ENCODE measurements around the gene IFT43.

The IFT43 gene

DNA sequence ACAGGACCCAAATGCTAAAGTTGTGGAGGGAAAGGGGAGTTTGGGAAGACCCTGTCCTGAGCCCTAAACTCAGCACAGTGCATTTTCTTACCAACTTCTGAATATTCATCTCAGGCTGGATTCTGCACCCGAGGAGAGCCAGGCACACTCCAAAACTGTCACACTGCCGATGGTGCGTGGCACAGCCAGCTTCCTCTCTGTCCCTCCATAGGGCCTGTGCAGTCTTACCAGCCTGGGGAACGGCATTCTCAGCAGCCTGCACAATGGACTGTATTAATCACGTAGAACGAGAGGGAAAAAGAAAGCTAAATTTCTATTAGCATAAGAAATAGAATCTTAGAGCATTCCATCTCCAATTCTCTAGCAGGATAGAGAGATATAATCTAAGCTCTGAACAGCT is 94.9 kb downstream of the IFT43 start:
- no peak for DNase-seq (ENCODE audit: low read depth)

DNA sequence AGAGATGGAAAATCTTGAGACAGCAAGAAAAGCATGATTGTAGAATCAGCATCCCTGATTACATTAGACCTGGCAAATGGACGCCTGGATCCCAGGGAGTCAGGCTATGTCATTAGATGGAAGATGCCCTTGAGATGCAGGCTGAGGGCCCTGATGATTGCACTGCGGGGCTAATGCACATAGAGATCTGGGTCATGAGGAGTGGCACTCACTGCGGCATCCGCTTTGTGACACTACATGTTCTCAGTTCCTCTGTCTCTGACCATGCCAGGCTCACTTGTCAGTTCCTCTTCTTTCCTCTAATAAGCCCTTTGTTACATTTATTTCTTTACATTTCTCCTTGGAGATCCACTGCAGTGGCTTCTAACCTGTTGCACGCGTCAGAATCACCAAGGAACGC is 96.1 kb downstream of the IFT43 start:
- DNase-seq (ENCODE audit: low read depth): no peak

DNA sequence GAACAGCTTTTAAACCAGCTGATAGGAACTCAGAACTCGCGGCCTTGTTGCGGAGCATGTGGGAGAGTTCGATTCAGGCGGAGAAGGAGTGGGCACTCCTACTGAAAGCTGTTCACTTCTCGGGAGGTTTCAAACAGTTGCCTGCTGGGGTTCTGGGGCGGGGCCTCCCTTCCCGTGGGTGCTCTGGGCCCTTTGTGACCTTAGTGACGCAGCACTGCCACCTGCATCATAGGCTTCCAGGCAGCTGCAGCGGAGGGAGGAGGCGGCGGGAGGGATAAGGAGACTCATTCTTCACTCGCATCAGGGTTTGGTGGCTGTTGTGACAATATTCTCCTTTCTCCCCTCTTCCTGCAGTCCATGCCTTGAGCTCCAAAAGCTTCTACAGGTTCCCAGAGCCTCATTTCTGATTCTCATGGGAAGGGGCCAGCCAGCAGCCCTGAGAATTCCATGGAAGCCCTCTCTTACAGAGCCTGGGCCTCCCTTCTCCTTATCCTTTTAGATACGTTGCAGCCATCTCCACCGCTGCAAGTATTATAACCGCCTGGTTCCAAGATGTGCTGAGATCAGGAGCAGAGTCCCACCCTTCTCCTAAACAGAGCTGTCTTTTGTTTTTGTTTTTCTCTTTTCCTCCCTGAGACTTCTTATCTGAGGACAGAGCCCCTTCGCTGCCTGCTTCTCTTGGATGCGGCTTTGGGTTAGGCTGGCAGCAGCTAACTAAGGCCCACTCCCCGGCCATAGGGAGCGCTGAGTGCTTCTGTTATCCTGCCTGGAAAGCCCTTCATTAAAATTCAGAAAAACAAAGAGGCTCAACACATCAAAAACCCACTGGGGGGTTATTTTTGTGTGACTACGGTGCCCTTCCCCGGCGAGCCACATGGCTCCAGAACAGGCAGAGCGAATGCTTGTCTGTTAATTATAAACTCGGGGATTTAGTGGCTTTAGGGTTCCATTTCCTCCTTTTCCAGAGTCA is 98.5 kb downstream of the IFT43 start:
- DNase-seq (ENCODE audit: low read depth): no peak

DNA sequence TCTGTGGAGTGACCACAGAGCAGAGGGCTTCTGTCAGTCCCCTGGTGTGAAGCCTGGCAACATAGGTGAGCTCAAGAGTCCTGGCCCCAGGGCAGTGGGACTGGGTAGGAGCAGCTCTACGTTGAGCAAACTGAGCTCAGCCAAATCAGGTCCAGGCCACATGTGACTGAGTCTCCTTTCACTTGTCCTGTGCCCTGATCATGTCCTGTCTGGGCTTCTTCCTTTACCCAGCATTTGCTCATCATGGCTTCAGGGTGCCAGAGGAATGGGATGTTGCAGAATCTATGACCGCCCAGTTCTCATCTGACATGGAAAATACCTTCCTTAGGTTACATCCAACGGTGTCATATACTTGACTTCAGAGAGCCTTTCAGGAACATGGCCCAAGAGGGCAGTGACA is 99.8 kb downstream of the IFT43 start:
- no peak for DNase-seq (ENCODE audit: low read depth)

DNA sequence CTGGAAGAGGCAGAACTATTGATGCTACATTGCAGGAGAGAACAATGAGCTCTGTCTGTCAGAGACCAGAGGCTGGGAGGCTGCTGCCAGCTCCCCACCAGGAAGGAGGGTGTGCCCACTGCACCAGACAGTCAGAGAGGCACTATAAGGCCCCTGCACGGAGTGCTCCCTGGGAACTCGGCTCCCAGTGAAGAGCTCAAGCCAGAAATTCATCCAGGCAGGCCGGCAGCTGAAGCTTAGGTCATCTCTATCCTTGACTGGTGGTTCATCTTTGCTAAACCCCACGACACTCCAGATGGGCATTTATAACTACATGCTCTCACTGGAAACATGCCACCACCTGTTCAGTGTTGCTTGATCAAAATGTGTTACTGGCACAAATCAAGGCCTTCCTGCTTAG is 101.1 kb downstream of the IFT43 start:
- no peak for DNase-seq (ENCODE audit: low read depth)

DNA sequence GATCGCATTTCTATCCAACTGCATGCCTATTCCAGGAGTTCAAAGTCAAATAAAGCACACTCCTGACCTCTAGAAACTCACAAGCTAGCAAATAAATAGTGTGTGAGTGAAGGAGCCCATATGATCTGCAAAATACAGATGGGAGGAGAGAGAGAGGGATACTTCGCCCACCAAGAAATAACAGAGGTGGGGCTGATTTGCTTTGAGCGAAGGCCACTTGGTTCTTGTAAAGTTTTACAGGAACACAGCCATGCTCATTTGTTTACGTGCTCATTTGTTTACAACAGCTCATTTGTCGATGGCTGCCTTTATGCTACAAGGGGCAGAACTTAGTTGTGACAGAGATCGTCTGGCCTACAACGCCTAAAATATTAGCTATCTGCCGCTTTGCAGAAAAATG is 102.8 kb downstream of the IFT43 start:
- no peak for DNase-seq (ENCODE audit: low read depth)

DNA sequence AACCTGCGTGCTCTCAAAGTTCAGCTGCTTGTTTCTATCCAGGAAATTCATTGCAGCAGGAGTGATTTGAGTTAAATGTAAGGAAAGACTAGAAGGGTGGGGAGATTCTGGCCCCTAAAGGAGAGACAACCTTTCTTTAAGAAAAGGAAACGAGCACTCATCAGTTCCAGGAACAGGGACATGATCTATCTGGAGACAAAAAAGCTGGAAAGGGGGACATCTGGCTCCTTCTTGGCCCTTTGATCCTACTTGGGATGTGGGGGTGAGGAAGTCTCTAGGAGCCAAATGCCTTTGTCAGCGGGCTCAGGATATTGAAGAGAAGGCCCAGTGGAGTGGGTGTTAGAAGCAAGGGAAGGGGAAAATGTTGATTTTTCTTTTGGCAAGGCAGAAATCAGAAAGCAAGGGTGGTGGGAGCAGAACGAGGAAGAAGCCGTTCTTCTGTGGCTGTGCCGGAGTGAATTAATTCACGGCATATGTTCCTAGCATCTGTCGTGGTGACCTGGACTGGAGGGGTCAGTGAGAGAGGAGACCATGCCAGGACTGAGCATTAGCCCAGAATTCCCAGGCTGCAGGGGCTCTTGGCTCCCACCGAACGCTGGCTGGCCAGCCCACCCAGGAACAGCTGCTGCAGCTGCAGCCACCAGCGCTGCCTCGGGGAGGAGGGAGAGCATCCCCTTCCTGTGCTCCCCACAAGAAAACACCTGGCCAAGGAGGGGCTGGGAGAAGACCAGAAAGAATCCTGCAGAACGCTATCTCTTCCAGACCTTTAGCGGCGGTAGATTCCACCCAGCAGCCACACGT is 103.4 kb downstream of the IFT43 start:
- no peak for DNase-seq (ENCODE audit: low read depth)

DNA sequence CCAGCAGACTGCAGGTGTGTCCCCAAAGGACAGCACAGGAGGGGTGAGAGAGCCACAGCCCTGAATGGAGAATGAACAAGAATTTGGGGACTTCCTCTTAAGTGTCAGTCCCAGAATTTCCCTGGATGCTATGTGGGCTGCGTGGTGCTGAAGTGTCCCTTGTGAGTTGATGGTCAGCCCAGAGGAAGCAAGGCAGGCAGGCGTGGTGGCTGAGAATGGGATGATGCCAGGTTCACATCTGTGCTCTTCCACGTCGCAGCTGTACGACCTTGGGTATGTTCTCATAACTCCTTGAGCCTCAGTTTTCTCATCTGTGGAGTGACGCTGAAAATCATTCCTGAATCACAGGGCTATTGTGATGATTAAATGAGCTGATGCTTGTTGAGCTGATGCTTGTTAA is 104.0 kb downstream of the IFT43 start:
- DNase-seq (ENCODE audit: low read depth): no peak

DNA sequence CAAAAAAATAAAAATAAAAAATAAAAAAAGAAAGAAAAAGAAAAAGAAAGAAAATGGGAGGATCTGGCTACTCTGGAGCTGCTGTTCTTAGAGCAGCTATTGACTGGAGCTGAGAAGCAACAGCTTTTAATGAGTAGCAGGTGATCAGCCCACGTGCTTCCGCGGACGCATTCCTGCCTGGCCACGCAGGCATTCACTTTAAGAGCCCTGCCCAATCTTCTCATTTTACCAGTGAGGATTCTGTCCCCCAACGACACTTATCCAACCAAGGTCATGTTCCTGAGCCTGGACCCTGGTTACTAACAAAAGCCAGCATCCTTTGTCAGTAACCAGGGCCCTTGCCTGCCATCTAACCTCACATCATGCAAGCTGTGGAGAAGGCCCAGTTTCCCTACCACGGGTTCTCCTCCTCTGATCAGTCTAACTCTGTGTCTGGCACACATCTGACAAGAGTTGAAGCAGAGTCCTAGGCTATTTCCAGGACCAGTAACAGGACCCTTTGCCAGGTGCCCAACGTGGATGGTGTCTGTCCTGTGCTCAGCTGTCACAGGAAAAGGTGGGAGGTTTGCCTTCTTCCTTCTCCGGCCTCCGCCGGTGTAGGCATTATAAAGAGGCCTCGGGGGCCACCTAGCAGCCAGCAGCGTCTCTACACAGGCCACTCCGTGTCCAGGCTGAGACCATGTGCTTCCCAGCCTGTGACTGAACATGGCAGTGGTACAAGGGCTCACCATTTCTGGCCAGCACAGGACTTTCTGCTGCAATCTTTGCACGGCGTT is 105.2 kb downstream of the IFT43 start:
- no peak for DNase-seq (ENCODE audit: low read depth)

DNA sequence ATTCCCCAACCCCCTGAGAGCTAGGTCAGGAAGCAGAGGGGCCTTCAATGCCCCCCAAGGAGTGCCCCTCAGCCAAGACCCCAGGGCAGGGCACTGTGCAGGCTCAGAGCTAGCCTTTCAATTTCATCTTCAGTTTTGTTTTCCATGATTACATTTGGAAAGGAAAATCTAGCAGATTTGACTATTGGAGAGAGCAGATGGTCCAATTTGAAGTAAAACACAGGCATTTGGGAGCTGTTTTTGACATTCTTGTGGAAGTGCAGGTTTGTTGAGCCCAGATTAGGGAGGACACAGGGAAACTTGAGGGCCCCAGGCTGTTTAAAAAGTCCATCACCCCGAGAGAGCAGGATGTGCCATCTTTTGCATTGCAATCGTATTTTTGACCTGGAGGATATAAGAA is 107.5 kb downstream of the IFT43 start:
- DNase-seq (ENCODE audit: low read depth): no peak

DNA sequence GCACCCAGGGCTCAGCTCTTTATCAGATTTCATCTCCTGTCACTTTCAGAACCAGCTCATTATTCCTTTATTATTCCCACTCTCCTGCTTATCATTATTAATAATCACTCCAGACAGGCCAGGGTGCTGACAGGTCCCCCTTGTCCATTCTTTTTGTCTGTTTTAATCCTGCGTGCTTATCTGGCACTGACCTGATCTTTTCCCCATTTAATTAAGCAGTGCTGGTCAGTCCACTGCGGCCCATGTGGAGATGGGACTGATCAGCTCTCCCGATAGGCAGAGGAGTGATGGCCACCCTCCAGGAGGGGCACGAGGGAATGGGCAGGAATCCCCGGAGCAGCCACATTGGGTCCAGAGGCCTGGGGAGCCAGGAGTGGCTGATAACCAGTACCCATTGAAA is 110.7 kb downstream of the IFT43 start:
- no peak for DNase-seq (ENCODE audit: low read depth)

DNA sequence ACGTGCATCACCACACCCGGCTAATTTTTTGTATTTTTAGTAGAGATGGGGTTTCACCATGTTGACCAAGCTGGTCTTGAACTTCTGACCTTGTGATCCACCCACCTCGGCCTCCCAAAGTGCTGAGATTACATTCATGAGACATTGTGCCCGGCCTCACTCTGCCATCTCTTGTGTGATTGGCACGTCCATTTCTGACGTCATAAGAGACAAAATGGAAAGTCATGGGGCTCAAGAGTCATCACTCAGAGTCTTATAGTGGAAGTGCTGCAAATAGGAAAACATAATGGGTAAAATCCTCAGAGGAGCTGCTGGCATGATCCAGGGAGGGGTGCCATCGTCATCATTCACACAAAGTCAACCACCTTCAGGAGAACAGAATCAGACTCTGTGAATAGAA is 112.0 kb downstream of the IFT43 start:
- no peak for DNase-seq (ENCODE audit: low read depth)

DNA sequence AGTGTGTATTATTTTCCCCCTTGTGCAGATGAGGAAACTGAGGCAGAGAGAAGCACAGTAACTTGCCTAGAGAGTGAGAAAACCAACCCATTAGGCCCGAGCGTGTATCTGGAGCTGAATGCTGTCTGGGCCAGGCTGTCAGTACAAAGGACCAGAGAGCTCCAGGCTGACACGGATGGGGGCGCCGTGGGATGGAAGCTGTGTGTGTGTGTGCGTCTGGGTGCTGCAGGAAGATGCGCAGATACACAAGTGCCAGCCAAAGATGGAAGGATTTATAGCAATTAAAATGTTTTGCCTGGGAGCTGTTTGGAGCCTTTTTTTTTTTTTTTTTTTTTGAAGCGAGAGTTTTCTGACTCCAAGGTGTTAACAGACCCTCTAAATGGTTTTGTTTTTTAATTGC is 112.5 kb downstream of the IFT43 start:
- DNase-seq (ENCODE audit: low read depth): no peak

DNA sequence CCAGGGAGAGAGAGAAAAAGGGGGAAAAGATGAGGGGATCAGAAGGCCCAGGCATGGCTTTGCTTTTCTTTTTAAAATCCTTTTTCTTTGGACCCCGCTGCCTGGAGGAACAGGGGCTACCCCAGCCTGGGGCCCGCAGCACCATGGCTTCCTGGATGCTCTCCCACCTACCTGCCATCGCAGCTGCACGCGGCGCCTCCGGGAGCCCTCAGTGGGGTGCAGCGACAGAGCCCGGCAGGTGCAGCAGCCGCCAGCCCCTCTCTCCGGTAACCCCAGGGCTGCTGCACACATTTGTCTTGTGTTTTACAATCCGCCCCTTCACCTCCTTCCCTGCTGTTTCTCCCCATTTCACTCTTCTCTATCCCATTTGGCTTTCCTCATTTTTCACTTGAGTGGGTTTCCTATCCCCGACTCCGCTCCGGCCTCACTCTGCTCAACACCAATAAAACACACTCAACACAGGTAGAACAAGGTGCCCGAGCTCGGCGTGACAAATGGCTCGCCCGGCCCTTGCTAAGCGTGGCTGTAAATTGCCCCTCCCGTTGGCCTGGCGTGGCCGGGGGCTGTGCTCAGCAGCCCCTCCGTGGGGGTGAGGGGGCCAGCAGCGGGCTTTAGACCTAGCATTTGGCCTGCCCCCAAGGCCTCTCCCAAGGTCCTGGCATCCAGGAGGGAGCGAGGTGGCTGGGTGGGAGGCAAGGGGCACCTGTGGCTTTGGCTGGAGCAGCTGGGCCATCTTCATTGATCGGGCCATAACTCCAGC is 113.5 kb downstream of the IFT43 start:
- DNase-seq (ENCODE audit: low read depth): no peak

DNA sequence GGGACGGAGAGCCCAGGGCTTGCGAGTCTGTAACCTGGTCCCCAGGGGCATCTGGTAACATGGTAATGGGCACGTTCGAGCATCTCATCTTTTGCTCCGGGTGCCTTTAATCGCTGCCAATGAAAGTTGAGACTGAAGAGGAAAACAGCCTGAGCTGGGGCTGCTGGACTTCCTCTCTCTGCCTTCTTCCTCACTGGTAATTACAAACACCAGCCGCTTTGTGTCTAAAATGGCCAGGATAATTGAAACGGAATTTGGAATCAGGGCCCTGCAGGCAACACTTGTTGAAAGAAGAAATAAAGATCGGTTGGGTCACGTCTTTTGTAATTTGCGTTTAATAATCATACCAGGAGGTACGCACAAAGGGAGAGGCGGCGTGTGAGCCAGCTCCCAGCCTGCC is 114.7 kb downstream of the IFT43 start:
- no peak for DNase-seq (ENCODE audit: low read depth)

DNA sequence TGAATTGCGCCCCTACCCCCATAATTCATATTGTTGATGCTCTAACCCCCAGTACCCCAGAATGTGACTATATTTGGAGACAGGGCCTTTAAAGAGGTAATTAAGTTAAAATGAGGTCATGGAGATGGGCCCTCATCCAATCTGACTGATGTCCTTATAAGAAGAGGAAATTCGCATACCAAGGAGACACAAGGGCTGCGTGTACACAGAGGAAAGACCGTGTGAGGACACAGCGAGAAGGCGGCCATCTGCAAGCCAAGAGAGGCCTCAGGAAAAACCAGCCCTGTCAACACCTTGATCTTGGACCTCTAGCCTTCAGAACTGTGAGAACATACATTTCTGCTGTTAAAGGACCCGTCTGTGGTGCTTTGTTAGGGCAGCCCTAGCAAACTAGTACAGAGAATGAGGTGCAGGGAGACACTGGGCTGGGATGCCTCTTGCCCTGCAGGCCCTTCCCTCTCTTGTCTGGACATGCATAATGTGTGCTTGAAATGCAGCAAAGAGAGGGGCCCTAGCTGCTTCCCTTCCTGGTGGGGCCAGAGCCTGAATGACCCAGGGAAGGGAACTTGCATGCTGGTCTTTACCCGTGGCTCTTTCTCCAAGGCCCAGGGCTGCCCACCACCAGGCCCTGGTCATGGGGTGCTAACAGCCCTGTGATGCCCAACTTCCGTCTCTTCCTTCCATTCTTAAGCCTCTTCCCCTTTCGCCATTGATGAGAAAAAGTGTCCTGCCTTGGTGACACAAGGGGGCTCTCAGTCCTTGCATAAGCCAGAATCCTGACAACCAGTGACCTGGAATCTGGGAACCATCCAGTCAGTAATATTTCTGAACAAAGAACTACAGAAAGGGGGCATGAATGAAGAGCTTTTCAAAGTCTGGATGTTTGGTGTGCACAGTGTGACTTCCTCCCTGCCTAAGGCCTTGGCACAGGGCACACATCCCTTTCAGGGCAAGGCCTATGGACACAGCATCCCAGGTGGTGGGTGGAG is 116.1 kb downstream of the IFT43 start:
- DNase-seq (ENCODE audit: low read depth): no peak

DNA sequence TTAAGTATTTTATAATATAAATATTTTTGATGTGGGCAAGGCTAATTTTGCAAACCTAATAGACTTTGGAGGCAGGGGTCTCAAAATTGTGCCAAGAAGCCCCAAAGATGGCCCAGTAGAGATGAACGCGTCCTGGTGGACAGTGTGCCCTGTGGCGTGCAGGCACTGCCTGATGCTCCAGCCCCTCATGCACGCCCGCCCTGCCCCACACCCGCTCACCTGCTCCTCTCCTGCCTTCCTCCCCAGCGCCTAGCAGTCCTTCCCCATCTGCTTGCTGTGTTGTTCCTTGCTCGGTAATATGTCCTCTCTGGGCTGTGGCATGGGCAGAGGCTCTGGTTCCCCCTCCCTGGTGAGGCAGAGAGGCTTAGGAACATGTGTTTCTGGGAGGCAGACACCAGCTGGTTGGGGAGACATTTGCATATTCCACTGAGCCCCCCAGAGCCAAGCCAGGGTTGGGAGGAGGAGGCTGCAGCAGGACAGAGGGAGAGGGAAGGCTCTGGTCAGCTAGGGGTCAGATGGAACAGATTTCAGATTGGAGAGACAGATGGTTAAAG is 119.3 kb downstream of the IFT43 start:
- no peak for DNase-seq (ENCODE audit: low read depth)

DNA sequence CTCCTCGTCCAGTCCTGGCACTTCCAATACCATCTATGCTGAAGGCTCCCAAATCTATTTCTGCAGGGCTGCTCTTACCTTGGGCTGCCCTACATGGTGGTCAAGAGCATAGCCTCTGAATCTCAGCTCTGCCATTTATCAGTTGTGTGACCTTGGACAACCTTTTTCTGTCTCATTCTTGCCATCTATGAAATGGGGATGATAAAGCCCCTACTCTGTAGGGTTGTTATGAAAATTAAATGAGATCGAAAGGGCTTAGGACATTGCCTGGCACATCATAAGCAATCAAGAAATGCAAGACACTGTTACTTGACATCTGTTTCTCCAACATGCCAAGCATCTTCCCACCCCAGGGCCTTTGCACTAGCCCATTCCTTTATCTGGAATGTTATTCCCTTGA is 120.6 kb downstream of the IFT43 start:
- DNase-seq (ENCODE audit: low read depth): no peak

DNA sequence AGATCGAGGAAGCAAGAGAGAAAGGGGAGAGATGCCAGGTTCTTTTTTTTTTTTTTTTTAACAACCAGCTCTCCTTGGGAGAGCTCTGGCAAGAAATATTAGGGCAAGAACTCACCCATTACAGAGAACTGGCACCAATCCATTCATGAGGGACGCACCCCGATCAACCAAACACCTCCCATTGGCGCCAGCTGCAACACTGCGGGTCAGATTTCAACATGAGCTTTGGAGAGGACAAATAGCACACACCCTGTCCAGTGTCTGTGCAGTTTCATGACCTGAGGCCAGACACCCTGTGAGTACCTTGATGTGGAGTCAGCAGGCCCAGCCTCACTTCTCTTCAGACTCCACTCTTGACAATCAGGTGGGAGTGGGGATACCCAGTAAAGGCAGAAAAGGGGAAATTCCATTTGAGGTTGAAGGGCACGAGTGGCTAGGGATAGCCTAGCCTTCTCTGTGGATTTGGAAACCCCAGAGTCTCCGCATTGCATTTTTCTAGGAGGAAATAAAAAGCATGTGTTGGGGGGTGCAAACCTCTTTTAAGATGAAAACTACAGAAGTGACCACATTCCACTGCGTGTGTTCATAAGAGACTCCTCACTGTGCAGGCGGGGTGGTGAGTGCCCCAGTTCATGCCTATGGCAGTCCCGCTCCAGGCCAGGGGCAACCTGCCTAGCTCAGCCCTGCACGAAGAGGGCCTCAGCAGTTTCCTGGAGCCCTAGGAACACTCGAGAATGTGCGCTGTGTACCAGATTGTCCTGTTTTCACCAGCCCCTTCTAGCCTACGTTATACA is 123.7 kb downstream of the IFT43 start:
- no peak for DNase-seq (ENCODE audit: low read depth)
